22Rv1 (cell line): ENCODE data around the gene MPDU1.
"Not testable (repeated sequence)": the region's sequence is repeated elsewhere in the genome, so short reads cannot be mapped to it uniquely, and the experiment has no call there.

ENCODE experiments used
- ZFX ChIP-seq: fragments of 450-650 bp; IDR thresholded peaks from 2 replicates; pipeline ENCODE4 v1.6.1; 2017; ENCODE audit warnings: antibody characterized with exemption, borderline replicate concordance
- TF ChIP-seq, protein P1 (sequence below): fragments of 450-650 bp; IDR thresholded peaks from 2 replicates; pipeline ENCODE4 v1.5.1; 2017; ENCODE audit warnings: mild to moderate bottlenecking

DNA sequence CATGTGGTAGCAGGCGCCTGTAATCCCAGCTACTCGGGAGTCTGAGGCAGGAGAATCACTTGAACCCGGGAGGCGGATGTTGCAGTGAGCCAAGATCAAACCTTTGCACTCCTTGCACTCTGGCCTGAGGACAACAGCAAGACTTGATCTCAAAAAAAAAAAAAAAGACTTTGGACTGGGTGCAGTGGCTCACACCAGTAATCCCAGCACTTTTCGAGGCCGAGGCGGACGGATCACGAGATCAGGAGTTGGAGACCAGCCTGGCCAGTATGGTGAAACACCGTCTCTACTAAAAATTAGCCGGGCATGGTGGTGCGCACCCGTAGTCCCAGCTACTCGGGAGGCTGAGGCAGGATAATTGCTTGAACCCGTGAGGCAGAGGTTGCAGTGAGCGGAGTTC is 42.1 kb downstream of the MPDU1 start:
- TF ChIP-seq, protein P1, sequence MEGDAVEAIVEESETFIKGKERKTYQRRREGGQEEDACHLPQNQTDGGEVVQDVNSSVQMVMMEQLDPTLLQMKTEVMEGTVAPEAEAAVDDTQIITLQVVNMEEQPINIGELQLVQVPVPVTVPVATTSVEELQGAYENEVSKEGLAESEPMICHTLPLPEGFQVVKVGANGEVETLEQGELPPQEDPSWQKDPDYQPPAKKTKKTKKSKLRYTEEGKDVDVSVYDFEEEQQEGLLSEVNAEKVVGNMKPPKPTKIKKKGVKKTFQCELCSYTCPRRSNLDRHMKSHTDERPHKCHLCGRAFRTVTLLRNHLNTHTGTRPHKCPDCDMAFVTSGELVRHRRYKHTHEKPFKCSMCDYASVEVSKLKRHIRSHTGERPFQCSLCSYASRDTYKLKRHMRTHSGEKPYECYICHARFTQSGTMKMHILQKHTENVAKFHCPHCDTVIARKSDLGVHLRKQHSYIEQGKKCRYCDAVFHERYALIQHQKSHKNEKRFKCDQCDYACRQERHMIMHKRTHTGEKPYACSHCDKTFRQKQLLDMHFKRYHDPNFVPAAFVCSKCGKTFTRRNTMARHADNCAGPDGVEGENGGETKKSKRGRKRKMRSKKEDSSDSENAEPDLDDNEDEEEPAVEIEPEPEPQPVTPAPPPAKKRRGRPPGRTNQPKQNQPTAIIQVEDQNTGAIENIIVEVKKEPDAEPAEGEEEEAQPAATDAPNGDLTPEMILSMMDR = not testable (repeated sequence)
- TF ChIP-seq ZFX = not testable (repeated sequence)
